Gastrocnemius medialis (tissue), 4 donors: Measurements from ENCODE around the gene C20orf202.

Experiments
- CTCF ChIP-seq, 5 experiments: fragments of 450-650 bp in 3 of 5; fragments of 200-600 bp in 2 of 5; sonication (generic) in 2 of 5; IDR thresholded peaks in 4 of 5; conservative IDR thresholded peaks in 1 of 5; 1 replicate in 4 of 5; 2 replicates in 1 of 5; pipeline ENCODE4 v1.5.1; 2016 to 2019; ENCODE audit warnings: antibody characterized with exemption in 5 of 5, mild to moderate bottlenecking in 3 of 5, moderate library complexity in 3 of 5
- POLR2A ChIP-seq, 2 donors: fragments of 450-650 bp; IDR thresholded peaks; one replicate each; pipeline ENCODE4 v1.6.1; 2017; ENCODE audit warnings: antibody characterized with exemption in 2 of 2, mild to moderate bottlenecking in 2 of 2, moderate library complexity in 2 of 2

GRCh38 chr20:1207293-1207878 is 4.1 kb downstream of the C20orf202 start:
- TF ChIP-seq CTCF (IDR thresholded peaks at IDR 0.05 in 4 of 5, conservative IDR thresholded peaks at IDR 0.05 in 1 of 5) (no peak), POLR2A (IDR thresholded peaks at IDR 0.05) (no peak)
